ENCODE data around the gene SLC13A2.
"Not testable (repeated sequence)": the region's sequence is repeated elsewhere in the genome, so short reads cannot be mapped to it uniquely, and the experiment has no call there.

Gene SLC13A2, protein sequence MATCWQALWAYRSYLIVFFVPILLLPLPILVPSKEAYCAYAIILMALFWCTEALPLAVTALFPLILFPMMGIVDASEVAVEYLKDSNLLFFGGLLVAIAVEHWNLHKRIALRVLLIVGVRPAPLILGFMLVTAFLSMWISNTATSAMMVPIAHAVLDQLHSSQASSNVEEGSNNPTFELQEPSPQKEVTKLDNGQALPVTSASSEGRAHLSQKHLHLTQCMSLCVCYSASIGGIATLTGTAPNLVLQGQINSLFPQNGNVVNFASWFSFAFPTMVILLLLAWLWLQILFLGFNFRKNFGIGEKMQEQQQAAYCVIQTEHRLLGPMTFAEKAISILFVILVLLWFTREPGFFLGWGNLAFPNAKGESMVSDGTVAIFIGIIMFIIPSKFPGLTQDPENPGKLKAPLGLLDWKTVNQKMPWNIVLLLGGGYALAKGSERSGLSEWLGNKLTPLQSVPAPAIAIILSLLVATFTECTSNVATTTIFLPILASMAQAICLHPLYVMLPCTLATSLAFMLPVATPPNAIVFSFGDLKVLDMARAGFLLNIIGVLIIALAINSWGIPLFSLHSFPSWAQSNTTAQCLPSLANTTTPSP

DNA sequence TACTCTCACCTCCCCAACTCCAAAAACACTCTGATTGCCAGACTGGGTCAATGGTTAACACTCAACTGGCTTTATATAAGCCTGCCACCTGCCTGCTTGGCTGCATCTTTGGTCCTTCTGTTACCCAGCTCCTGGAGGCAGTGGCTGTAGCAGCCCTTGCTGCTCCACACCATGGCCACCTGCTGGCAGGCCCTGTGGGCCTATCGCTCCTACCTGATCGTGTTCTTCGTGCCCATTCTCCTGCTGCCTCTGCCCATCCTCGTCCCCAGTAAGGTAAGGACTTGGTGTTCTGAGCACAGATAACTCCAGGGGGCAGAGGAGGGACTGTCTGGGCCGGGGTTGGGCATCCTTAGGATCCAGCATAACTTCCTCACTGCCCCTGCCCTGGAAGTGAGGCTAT is at the start of gene SLC13A2:
SLC13A2 (plus strand) TSS at position 103 of the 400 bp plus-strand sequence; CDS start at position 172, 69 bp downstream.
- DNase-seq (ENCODE audit: low read depth): no peak

DNA sequence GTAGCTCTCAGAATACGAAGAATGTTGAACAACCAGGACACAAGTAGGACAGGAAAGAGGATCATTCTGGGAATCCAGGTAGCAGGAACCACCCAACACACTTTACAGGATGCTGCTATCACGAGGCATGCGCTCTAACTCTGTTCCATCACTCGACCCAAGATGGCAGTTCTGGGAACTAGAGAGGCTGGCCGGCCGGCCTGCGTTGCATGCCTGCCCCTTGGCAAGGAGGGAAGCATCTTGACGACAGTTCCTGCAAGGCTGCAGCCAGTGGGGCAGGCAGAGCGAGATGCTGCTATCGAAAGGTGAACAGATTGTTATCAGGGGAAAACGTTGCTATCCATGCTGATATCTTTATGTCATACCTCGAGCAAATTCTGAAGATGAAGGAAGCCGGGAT is 48.2 kb upstream of the SLC13A2 start:
- DNase-seq (ENCODE audit: low read depth): no peak

DNA sequence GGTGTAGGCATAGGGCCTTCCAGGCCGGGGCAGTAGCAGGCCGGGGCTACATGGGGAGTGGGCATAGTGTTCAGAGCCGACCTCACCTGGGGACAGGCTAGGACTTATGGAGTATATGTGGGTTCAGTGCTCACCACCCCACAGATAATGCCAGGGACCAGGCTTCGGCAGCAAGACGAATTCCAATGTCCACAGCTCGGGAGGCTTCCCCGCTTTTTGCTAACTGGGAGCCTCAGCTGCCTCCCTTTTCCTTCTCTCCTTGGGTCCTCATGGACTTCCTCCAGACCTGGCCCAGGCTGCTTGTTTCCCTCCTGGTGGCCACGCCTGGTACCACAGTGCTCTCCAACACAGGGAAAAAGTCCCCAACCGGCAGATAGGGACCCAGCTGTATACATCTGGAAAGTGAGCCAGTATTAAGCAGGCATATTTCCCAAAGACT is 47.3 kb upstream of the SLC13A2 start:
- no peak for DNase-seq (ENCODE audit: low read depth)

DNA sequence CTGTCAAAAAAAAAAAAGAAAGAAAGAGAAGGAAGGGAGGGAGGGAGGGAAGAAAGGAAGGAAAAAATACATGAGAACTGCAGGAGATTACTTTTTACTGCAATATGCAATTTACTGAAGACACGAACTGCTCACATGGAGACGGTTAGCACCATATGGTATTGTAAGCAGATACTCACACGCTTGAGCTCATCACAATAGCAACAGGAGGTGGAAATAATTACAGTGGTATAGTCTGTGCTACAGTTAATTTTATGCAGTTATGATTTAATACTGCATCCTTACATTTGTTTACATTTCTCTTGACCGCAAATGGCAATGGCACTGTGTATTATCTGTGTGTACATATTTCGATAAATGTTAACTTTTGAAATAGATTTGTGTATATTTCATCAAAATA is 46.1 kb upstream of the SLC13A2 start:
- DNase-seq (ENCODE audit: low read depth): no peak

DNA sequence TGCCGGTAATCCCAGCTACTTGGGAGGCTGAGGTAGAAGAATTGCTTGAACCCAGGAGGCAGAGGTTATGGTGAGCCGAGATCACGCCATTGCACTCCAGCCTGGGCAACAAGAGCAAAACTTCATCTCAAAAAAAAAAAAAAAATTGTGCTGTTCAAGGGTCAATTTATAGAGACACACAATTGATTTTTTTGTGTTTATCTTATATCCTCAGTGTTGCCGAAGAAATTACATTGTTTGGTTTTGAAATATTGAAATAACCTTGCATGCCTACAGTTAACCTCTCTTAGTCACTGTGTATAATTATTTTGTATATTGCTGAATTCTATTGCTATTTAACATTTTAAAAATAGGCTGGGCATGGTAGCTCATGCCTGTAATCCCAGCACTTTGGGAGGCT is 45.5 kb upstream of the SLC13A2 start:
- not testable (repeated sequence) for DNase-seq (ENCODE audit: low read depth)

DNA sequence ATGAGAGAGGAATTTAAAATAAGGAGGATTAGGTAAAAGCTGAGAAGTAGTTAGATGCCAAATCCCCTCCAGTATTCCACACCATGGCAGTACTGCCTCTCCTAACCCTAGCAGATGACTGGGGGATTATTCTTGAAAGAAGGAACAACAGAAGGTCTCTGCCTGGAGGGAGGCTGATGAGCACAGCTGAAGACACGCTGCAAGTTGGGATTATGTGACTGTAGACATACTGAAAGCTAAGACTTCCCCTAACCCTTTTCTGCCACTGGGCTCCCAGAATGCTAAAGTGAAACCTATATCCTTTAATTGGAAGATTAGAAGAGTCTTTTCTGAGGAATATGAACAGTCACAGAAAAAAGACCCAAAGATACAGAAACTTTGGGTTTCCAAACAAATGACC is 39.7 kb upstream of the SLC13A2 start:
- no peak for DNase-seq (ENCODE audit: low read depth)

DNA sequence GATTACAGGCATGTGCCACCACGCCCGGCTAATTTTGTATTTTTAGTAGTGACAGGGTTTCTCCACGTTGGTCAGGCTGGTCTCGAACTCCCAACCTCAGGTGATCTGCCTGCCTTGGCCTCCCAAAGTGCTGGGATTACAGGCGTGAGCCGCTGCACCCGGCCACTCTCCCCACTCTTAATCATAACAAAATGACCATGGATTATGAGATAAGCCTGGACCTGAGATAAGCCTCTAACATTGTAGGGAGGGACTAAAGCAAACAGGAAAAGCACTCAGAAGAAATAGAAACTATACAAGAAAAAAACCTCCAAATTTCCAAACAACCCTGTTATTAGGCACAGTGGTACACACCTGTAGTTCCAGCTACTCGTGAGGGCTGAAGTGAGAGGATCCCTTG is 39.1 kb upstream of the SLC13A2 start:
- not testable (repeated sequence) for DNase-seq (ENCODE audit: low read depth)

DNA sequence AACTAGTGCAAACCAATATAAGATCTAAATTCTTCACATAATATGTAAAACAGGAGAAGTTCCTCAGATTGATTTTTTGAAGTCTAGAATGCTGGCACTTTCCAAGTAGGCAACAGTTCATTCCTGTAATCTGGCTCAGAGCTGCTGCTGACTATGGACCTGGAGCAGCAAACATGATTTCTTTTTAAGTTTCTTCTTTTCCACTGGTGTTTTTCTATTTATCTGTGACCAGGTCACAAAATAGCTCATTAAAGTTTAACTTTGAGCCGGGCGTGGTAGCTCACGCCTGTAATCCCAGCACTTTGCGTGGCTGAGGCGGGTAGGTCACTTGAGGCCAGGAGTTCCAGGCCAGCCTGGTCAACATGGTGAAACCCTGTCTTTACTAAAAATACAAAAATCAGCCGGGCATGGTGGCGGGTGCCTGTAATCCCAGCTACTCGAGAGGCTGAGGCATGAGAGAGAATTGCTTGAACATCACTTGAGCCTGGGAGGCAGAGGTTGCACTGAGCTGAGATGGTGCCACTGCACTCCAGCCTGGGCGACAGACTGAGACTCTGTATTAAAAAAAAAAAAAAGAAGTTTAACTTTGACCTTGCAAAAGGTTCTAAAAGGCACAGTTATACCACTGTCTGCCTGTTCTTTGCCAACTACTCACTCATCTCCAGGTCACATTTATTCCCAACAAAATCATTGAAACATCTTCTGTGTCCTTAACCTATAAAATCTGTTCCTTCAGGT is 29.4 kb upstream of the SLC13A2 start:
- no peak for DNase-seq (ENCODE audit: low read depth)

DNA sequence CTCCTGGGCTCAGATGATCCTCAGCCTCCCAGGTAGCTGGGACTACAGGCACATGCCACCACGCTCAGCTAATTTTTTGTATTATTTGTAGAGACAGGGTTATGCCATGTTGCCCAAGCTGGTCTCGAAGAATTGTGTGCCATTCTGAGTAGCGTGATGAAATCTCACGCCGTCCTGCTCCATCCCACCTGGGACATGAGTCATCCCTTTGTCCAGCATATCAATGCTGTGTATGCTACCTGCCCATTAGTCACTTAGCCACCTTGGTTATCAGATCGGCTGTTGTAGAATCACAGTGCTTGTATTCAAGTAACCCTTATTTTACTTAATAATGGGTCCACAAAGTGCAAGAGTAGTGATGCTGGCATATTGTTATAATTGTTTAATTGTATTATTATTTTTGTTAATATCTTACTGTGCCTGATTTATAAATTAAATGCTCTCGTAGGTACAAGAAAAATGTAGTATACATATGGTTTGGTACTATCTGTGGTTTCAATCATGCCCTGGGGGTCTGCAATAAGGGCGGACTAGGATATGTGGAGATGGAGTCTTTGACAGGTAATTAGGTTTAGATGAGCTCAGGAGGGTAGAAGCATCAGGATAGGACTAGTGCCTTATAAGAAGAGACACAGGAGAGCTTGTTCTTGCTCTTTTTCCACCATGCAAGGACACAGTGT is 26.6 kb upstream of the SLC13A2 start:
- no peak for DNase-seq (ENCODE audit: low read depth)

DNA sequence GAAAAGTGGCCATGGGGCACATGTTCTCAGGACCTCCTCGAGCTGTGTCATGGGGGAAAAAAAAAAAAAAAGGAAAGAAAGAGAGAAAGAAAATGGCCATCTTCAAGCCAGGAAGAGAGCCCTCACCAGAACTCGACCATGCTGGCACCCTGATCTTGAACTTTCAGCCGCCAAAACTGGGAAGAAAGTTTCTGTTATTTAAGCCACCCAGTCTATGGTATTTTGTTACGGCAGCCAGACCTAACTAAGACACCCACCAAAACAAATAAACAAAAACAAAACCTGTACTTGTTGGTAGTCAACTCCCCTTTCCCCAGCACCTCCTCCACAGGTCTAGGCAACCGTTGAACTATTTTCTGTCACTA is 26.1 kb upstream of the SLC13A2 start:
- DNase-seq (ENCODE audit: low read depth): no peak

DNA sequence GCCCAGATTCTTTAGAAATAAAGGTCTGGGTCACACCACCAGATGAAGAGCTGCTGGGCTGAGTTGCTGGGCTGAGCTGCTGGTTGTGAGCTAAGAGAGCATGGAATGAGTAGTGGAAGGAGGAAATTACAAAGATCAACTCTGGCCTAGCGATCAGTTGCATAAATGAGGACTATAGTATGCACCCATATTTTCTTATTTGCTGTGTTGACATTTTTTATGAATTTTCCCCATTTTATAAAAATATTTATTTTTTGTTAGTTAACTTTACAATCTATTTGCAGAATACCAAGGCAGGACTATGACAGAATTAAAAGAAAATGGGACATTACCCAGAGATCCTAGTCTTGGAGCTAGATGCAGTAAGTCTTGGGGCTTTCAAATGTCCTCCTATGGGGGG is 23.6 kb upstream of the SLC13A2 start:
- DNase-seq (ENCODE audit: low read depth): no peak

DNA sequence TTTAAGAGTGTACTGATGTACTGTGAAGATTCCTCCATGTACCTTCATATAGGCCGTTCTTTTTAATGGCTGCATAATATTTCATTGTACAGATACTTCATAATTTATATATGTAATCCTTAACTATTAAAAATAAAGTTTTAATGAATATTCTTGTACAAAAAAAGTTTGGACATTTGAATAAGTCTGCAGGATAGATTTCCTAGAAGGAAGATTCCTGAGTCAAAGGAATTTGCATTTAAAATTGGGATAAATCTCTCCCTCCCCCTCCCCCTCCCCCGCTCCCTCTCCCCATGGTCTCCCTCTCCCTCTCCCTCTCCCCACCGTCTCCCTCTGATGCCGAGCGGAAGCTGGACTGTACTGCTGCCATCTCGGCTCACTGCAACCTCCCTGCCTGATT is 15.6 kb upstream of the SLC13A2 start:
- no peak for DNase-seq (ENCODE audit: low read depth)

DNA sequence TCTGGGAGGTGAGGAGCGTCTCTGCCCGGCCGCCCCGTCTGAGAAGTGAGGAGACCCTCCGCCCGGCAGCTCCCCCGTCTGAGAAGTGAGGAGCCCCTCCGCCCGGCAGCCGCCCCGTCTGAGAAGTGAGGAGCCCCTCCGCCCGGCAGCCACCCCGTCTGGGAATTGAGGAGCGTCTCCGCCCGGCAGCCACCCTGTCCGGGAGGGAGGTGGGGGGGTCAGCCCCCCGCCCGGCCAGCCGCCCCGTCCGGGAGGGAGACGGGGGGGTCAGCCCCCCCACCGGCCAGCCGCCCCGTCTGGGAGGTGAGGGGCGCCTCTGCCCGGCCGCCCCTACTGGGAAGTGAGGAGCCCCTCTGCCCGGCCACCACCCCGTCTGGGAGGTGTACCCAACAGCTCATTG is 14.6 kb upstream of the SLC13A2 start:
- DNase-seq (ENCODE audit: low read depth): not testable (repeated sequence)

DNA sequence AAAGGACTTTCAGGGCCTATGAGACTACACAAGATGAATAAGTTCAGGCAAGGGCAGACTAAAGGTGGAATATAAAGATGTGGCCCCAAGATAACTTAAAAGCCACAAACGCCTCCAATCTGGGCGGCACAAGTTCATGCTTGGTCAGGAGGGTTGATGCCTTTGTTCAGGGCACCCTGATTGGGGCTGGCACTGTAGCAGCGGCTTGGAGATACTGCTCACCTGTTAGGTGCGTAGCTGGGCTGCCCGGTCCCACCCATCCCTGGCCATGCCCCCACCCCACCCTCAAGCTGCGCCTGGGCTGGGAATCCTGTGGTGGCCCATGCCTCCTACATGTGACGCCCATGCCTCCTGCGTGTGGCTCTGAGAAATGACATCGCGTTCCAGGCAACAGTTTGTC is 12.5 kb upstream of the SLC13A2 start:
- no peak for DNase-seq (ENCODE audit: low read depth)

DNA sequence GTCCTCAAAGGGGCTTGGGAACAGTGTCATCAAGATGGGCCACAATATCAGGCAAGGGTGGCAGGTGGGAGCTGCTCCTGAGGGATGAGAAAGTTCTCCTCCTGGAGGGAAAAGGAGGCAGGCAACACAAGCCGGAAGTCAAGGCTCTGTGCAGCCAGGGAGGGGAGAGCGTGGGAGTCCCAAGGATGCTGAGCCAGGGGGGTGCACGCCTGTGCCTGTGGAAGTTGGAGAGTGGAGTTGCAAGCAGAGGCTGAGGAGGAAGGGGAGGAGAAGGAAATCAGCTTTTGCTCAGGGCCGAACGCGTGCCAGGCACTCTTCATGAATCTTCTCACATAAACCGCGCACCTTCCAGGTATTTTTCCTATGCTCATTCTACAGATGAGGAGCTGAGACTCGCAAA is 7.4 kb upstream of the SLC13A2 start:
- no peak for DNase-seq (ENCODE audit: low read depth)

DNA sequence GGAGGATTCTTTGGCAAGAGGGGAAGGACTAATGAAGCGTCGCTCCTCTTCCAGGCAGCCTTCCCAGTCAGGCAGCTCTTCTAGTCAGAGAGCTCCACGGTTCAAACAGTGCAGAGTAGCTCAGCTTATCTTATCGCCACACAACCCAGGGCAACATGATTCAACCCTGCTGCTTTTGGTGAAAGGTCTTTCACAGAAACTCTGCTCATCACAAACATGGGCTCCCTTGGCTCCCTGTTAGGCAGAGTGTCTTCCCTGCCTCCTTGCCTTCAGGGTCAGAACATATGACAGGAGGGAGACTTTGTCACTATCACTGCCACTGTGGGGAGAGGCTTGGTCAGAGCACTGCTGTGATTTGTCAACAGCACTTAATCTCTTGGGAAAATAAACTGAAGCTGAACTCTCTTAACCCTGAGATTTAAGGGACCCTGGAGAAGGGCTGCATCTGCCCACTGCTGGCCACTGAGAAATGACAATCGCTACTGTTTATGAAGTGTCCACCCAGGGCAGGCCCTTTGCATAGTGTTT is 6.9 kb upstream of the SLC13A2 start:
- no peak for DNase-seq (ENCODE audit: low read depth)

DNA sequence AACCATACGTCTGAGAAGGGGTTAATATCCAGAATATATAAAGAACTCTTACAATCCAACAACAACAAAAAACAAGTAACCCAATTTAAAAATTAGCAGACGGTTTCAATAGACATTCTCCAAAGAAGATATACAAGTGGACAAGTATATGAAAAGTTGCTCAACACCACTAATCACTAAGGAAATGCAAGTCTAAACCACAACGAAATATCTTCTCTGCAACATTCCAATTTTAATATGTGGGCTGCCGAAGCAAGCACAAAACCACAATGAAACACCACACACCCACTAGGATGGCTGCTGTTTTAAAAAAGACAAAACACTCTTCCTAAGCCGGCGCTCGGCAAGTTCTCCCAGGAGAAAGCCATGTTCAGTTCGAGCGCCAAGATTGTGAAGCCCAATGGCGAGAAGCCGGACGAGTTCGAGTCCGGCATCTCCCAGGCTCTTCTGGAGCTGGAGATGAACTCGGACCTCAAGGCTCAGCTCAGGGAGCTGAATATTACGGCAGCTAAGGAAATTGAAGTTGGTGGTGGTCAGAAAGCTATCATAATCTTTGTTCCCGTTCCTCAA is 5.9 kb upstream of the SLC13A2 start:
- DNase-seq (ENCODE audit: low read depth): no peak

DNA sequence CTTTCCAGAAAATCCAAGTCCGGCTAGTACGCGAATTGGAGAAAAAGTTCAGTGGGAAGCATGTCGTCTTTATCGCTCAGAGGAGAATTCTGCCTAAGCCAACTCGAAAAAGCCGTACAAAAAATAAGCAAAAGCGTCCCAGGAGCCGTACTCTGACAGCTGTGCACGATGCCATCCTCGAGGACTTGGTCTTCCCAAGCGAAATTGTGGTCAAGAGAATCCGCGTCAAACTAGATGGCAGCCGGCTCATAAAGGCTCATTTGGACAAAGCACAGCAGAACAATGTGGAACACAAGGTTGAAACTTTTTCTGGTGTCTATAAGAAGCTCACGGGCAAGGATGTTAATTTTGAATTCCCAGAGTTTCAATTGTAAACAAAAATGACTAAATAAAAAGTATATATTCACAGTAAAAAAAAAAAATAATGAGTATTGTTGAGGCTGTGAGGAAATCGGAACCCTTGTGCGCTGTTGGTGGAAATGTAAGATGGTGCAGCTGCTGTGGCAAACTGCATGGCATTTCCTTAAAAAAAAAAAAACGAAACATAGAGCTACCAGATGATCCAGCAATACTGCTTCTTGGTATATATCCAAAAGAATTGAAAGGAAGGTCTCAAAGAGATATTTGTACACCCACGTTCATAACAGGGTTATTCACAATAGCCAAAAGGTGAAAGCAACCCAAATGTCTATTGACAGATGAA is 5.3 kb upstream of the SLC13A2 start:
- DNase-seq (ENCODE audit: low read depth): not testable (repeated sequence)

DNA sequence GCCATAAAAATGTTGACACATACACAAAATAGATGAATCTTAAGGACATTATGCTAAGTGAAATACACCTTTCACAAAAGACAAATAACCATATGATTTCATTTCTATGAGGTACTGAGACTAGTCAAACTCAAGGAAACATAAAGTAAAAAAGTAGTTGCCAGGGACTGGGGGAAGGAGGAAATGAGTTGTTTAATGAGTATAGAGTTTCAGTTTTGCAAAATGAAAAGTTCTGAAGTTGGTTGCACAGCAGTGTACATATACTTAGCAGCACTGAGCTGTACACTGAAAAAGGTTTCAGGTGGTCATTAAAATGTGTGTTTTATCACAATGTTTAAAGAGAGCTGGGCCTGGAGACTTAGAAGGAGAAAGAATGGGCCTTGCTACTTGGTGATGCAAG is 4.7 kb upstream of the SLC13A2 start:
- DNase-seq (ENCODE audit: low read depth): no peak

DNA sequence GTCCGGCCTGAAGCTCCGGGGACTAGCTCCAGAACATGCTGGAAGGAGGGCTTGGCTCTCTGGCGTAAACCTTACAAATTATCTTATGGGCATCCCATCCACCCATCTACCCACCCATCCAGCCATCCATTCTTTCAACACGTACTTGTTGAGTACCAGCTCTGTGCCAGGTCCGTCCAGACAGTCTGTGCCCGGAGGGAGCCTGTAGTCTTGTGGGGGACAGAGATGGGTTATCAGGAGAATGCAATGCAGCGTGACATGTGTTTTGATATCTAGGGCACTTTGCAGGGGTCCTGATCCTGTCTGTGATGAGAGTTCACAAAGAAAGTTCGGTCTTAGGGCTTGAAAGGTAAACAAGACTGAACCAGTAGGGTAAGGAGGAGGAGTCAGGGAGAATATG is 4.1 kb upstream of the SLC13A2 start:
- DNase-seq (ENCODE audit: low read depth): no peak

DNA sequence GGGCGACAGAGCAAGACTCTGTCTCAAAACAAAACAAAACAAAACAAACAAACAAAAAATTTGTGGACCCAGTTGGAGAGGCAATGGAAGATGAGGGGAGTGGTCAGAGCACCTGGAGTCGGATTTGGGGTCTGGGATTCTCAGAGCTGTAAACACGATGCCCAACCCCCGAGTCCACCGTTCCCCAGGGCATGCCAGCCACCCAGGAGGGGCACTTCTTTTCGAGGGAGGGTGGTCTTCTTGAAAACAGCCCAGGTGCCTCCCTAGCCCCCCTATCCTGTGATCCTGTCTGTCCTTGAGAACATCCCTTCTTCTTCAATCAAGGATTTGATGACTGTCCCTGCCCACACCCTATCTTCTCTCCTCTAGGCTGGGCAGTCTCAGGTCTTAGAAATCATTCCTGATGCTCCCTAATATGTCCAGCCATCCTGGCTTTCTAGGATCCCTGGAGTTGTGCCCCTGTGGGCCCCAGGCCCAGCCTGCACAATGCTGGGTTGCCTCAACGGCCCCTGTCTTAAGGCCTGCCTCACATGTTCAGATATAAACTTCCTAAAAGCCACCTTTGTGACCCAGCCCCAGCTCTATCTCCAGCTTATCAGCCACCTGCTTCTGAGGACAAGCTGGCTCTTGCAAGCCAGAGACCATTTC is 3.1 kb upstream of the SLC13A2 start:
- DNase-seq (ENCODE audit: low read depth): no peak

All from stimulated activated CD8-positive, alpha-beta memory T cell treated with anti-CD3 and anti-CD28 coated beads, Interleukin-15, amount 100 ng/mL, for 24 hours (primary cell).